Esophagus squamous epithelium (tissue), 5 donors: ENCODE results near the gene EPN3. TPM values are rescaled to one million over a fixed set of nuclear protein-coding genes. Genes with fewer than 3 reads are reported as not detected.

Experiments
- DNase-seq: peaks from one replicate; lab custom pipeline; 2025; lab: John Stamatoyannopoulos, UW
- H3K27ac ChIP-seq, 4 donors: fragments of 200-600 bp; sonication (generic); one replicate each; pipeline ENCODE4 v1.5.1; 2016 to 2019; ENCODE audit warnings: mild to moderate bottlenecking in 1 of 4
- H3K27me3 ChIP-seq, 4 donors: fragments of 200-600 bp; sonication (generic); 1 replicate in 3 of 4; 2 replicates in 1 of 4; pipeline versions ENCODE4 v1.5.1 to v1.6.0; 2017 to 2021; ENCODE audit warnings: antibody characterized with exemption in 1 of 4
- H3K36me3 ChIP-seq, 3 donors: fragments of 200-600 bp; sonication (generic); one replicate each; pipeline ENCODE4 v1.5.1; 2016 to 2019
- H3K4me1 ChIP-seq, 3 donors: fragments of 200-600 bp; sonication (generic); one replicate each; pipeline ENCODE4 v1.5.1; 2017 to 2019
- H3K4me3 ChIP-seq, 4 donors: fragments of 200-600 bp; sonication (generic); 1 replicate in 3 of 4; 2 replicates in 1 of 4; pipeline ENCODE4 v1.5.1; 2016 to 2019; ENCODE audit warnings: mild to moderate bottlenecking in 2 of 4, moderate library complexity in 1 of 4
- H3K9me3 ChIP-seq, 3 donors: fragments of 200-600 bp; sonication (generic); one replicate each; pipeline ENCODE4 v1.5.1; 2016 to 2019
- CTCF ChIP-seq, 6 experiments: fragments of 450-650 bp in 4 of 6; fragments of 200-600 bp in 2 of 6; sonication (generic) in 2 of 6; IDR thresholded peaks; one replicate each; pipeline ENCODE4 v1.5.1; 2016 to 2019; ENCODE audit warnings: antibody characterized with exemption in 6 of 6, mild to moderate bottlenecking in 4 of 6, moderate library complexity in 4 of 6
- POLR2A ChIP-seq, 4 donors: fragments of 450-650 bp; IDR thresholded peaks; one replicate each; pipeline ENCODE4 v1.6.1; 2017; ENCODE audit warnings: antibody characterized with exemption in 4 of 4, mild to moderate bottlenecking in 4 of 4, moderate library complexity in 3 of 4
- WGBS, 2 donors: methylation state at CpG; one replicate each; pipeline ENCODE4 v1.1.5; 2018; 5-methylcytosine and 5-hydroxymethylcytosine counted together
- intact Hi-C: fragments of 100-400 bp; cut with DNase I; formaldehyde crosslinking; loops from one replicate; pipeline ENCODE4 v1.15.0; 2022
- total RNA-seq, 4 donors: library from RNA; depleted of rRNA; stranded (reverse); fragments of >200 nt; gene quantifications; one replicate each; pipeline ENCODE4 v1.1.0, GENCODE V29; 2016
- donor health status: DM: yes; HTN: yes; CAD: no.

EPN3 gene
- total RNA-seq, 4 donors from 2014 or later: 24.5 to 111 (median 51.8) TPM

- no peak for DNase-seq
- H3K4me1 ChIP-seq: peaks cover 43 to 100% (median 44%) of the 10 kb centered on the region in 3 donors
- peak overlapping the region in 1 of 4 donors; percentile 68 for H3K27ac ChIP-seq
- intact Hi-C loops: no loop called here
- peaks cover 9 to 48% (median 9%) of the 10 kb centered on the region in 3 donors for H3K36me3 ChIP-seq
- H3K27me3 ChIP-seq: peaks cover 0 to 18% (median 0%) of the 10 kb centered on the region in 4 donors
- 91% methylated on average over 3 of the region's 20 CpGs; no CpG with 5 or more reads in 1 of the 2 donors for WGBS, 2 donors
- TF ChIP-seq POLR2A (IDR thresholded peaks at IDR 0.05): no peak
- TF ChIP-seq CTCF (IDR thresholded peaks at IDR 0.05): no peak
- no peaks in the 10 kb centered on the region for H3K9me3 ChIP-seq
- no peak overlapping the region for H3K4me3 ChIP-seq
Measured at GRCh38 chr17:50537721-50538548, 5.4 kb downstream of the EPN3 start.

- DNase-seq: no peak
- Histone ChIP-seq H3K27me3 (peaks cover 0 to 9% (median 0%) of the 10 kb centered on the region in 4 donors), H3K4me3 (no peak overlapping the region), H3K4me1 (peaks cover 47 to 100% (median 48%) of the 10 kb centered on the region in 3 donors), H3K27ac (peak overlapping the region in 3 of 4 donors; percentile 42 to 82 (median 68)), H3K9me3 (no peaks in the 10 kb centered on the region), H3K36me3 (peaks cover 9 to 48% (median 9%) of the 10 kb centered on the region in 3 donors)
- WGBS, 2 donors: 57 to 71% methylated on average over 5 to 7 of the region's 20 CpGs
- TF ChIP-seq POLR2A (IDR thresholded peaks at IDR 0.05) (no peak), CTCF (IDR thresholded peaks at IDR 0.05) (no peak)
- intact Hi-C loops: no loop called here
Measured at GRCh38 chr17:50538549-50539410, 6.2 kb downstream of the EPN3 start.

- peaks cover 9 to 48% (median 9%) of the 10 kb centered on the region in 3 donors for H3K36me3 ChIP-seq
- DNase-seq: no peak
- 41 to 52% methylated on average over 7 to 13 of the region's 15 CpGs for WGBS, 2 donors
- intact Hi-C loops: loop anchor here (10.0 kb wide), 1 partner anchor 305 kb away; no protein-coding TSS in a partner anchor
- no peaks in the 10 kb centered on the region for H3K27me3 ChIP-seq
- TF ChIP-seq CTCF (IDR thresholded peaks at IDR 0.05): no peak
- no peak overlapping the region for H3K4me3 ChIP-seq
- H3K27ac ChIP-seq: peak overlapping the region; percentile 42 to 82 (median 78)
- peaks cover 44 to 96% (median 50%) of the 10 kb centered on the region in 3 donors for H3K4me1 ChIP-seq
- H3K9me3 ChIP-seq: no peaks in the 10 kb centered on the region
Measured at GRCh38 chr17:50539762-50540559, 7.4 kb downstream of the EPN3 start.

- H3K36me3 ChIP-seq: peaks cover 9 to 48% (median 9%) of the 10 kb centered on the region in 3 donors
- H3K27ac ChIP-seq: peak overlapping the region; percentile 42 to 82 (median 78)
- 100% methylated on average over 1 of the region's 11 CpGs for WGBS, 2 donors
- no peaks in the 10 kb centered on the region for H3K27me3 ChIP-seq
- no peak for TF ChIP-seq POLR2A (IDR thresholded peaks at IDR 0.05)
- TF ChIP-seq CTCF (IDR thresholded peaks at IDR 0.05): no peak
- H3K4me1 ChIP-seq: peaks cover 42 to 94% (median 44%) of the 10 kb centered on the region in 3 donors
- H3K4me3 ChIP-seq: peak overlapping the region in 1 of 4 donors; percentile 68
- H3K9me3 ChIP-seq: no peaks in the 10 kb centered on the region
- no peak for DNase-seq
- intact Hi-C loops: loop anchor here (10.0 kb wide), 1 partner anchor 304 kb away; no protein-coding TSS in a partner anchor
Measured at GRCh38 chr17:50540560-50541401, 8.2 kb downstream of the EPN3 start.
